LNCAP (cell line): ENCODE results near the gene TM4SF4.

Experiments used
- TF ChIP-seq, protein P1 (sequence below): fragments of 450-650 bp; IDR thresholded peaks from 2 replicates; pipeline ENCODE4 v1.5.1; 2017; ENCODE audit warnings: mild to moderate bottlenecking

Gene TM4SF4

DNA sequence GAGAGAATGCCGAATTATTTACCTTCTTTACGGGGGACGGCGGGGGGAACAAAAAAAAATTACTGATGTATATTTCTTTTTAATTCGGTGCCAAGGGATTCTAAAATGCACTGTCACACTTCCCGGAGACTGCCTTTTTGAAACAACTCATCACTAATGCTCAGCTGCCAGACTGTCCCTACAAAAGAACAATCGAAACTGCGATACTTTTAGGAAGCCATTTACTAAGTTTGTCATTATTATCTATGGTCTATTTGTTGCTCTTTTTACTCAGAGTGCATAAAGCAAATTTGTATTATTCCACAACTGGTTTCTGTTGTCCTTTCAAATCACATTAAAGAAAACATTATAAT is 60.8 kb downstream of the TM4SF4 start:
- TF ChIP-seq, protein P1, sequence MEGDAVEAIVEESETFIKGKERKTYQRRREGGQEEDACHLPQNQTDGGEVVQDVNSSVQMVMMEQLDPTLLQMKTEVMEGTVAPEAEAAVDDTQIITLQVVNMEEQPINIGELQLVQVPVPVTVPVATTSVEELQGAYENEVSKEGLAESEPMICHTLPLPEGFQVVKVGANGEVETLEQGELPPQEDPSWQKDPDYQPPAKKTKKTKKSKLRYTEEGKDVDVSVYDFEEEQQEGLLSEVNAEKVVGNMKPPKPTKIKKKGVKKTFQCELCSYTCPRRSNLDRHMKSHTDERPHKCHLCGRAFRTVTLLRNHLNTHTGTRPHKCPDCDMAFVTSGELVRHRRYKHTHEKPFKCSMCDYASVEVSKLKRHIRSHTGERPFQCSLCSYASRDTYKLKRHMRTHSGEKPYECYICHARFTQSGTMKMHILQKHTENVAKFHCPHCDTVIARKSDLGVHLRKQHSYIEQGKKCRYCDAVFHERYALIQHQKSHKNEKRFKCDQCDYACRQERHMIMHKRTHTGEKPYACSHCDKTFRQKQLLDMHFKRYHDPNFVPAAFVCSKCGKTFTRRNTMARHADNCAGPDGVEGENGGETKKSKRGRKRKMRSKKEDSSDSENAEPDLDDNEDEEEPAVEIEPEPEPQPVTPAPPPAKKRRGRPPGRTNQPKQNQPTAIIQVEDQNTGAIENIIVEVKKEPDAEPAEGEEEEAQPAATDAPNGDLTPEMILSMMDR = no peak

DNA sequence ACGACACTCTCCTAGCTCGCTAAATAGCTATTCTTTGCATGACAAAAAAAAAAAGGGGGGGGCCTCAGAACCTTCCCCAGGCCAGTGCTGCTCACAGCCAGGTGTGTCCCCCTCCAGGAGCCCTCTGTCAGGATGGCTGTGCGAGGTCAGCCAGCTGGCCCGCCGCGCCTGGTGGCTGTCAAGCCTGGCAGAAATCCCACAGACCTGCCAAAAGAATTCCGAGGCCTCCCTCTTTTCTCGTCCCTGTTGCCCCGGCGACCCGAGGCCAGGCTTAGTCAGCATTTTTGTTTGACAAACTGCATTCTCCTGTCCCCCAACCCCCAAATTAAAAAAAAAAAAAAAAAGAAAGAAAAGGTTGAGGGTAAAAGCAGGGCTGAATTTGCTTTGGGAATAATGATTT is 61.9 kb downstream of the TM4SF4 start:
- TF ChIP-seq, protein P1 = no peak

DNA sequence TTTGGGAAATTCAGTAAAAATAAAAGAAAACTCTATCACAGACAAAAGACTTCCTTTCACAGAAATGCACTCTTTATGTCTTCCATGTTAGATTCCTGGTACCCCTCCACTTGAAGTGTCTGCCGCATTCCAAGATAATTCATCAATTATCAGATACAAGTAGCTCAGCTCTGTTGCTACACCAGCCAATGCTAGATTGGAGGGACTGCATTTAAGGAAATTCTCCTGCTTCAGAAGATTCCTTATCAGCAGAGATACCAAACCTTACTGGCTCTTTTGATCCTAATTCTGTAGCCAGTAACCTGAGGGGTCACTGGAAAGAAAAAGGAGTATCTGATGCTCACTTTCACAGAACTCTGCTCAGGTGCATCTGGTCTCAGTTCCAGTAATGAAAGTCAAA is 63.9 kb downstream of the TM4SF4 start:
- TF ChIP-seq, protein P1 = no peak

DNA sequence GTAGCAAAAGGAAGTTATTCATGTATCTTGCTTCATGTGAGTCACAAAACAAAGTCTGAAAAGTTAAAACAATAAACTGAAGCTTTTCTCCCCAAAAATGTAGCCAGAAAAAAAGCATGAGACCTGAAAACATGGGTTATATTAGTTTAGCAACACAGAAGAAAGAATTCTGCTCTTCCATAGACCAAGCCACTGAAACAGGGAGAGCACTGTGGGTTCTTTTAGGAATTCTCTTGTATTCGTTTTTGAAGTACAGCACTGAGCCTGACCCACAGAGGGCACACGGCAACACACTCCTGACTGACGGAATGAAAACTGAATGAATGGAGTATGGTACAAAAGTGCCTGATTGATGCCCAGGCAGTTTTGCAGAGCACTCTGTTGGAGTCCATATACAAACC is 66.6 kb downstream of the TM4SF4 start:
- TF ChIP-seq, protein P1 = no peak

DNA sequence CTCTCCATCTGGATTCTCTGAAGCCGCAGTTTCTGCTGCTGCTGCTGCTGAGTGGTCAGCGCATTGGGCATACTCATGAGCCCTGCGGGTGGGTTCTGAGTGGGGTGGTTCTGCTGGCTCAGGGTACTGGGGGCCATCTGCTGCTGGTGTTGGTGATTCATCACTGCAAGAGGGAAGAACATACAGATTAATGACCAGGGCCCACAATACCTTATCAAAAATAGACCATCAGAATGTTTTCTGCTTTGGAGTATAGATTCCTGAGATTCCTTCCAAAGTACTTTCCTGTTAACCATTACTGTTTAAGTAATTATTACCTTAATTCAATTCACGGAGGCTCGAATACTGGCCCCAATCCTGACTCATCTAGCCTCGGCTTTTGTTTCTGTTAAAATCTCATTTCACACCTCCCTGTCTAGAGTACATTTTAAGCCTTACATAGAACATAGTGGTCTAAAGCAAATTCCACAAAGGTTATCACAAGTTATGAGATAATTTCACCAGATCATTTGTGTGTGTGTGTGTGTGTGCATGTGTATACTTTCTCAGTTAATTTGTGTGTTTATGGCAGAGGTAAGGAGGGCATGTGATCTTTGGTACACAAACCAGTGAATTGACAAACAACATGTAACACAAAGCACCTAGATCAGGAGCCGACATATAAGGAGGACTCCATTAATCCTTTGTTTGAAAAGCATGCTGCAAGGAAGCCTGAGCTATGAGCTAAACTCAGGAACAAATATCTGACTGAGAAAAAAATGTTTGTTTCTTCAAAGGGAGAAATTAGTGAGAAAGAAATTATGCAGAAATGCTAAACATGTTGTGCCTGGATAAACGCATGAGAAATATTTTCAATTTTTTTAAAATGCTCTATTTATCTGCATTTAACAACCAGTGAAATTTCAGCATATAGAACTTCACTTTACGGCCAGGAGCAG is 68.1 kb downstream of the TM4SF4 start:
- TF ChIP-seq, protein P1 = no peak

DNA sequence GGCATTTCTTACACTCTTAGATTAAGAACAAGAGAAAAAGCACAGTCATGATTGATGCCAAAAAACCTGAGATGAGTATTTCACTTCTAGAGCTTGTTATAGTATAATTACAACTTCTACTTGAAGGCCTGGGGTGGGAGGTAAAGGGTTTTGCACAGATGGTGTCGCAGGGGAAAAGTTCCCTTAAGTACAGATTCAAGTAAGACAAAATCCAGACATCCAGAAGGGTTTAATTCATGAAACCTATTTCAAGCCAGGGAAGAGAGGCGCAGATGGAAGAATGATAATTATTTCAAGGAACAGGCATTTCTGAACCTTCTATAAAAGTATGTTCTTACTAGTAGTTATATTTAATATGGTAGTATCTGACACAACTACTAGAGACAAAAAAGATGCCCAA is 70.6 kb downstream of the TM4SF4 start:
- TF ChIP-seq, protein P1 = no peak

DNA sequence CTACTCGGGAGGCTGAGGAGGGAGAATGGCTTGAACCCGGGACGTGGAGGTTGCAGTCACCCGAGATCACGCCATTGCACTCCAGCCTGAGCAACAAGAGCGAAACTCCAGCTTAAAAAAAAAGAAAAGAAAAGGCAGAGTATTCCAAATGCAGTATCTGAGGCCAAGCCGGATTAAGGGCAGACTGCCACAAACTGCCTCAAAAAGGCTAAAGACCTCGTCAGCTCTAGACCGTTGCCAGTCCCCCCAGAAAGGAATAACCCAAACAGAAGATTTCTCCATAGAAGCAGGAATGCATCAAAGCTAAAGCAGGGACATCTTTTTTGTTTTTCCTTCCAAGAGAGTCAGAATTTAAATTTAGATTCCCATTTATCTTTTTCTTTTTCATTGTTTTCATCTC is 72.9 kb downstream of the TM4SF4 start:
- TF ChIP-seq, protein P1 = no peak
